ENCODE data around the gene CRIM1. TPM values are rescaled to one million over a fixed set of nuclear protein-coding genes. Genes with fewer than 3 reads are reported as not detected.

CRIM1 gene
- total RNA-seq, 1 donor from 2014 or later: 158 TPM

GRCh38 chr2:36507408-36507812, 151.8 kb downstream of the CRIM1 start:
- H3K27me3 ChIP-seq: no peaks in the 10 kb centered on the region
- no peak for DNase-seq
- H3K9me3 ChIP-seq: no peaks in the 10 kb centered on the region
- ATAC-seq: peak; percentile 95
- H3K27ac ChIP-seq: no peak overlapping the region
- peaks cover 52% of the 10 kb centered on the region for H3K36me3 ChIP-seq
- peak; percentile 73 for TF ChIP-seq CTCF (IDR thresholded peaks at IDR 0.05)
- H3K4me1 ChIP-seq: no peaks in the 10 kb centered on the region
- H3K4me3 ChIP-seq: no peak overlapping the region
- intact Hi-C loops (cut with DNase I): loop anchor here (10.0 kb wide), 1 partner anchor 153 kb away; the partner anchor contains the start of gene CRIM1

- Histone ChIP-seq H3K9me3 (no peaks in the 10 kb centered on the region), H3K4me3 (no peak overlapping the region), H3K27me3 (no peaks in the 10 kb centered on the region), H3K27ac (no peak overlapping the region), H3K36me3 (peaks cover 55% of the 10 kb centered on the region), H3K4me1 (no peaks in the 10 kb centered on the region)
- no peak for DNase-seq
- no peak for TF ChIP-seq CTCF (IDR thresholded peaks at IDR 0.05)
- ATAC-seq: no peak
- intact Hi-C loops (cut with DNase I): loop anchor here (10.0 kb wide), 1 partner anchor 154 kb away; the partner anchor contains the start of gene CRIM1
Measured at GRCh38 chr2:36509075-36509474, 153.5 kb downstream of the CRIM1 start.

- H3K4me1 ChIP-seq: no peaks in the 10 kb centered on the region
- TF ChIP-seq CTCF (IDR thresholded peaks at IDR 0.05): no peak
- H3K9me3 ChIP-seq: no peaks in the 10 kb centered on the region
- intact Hi-C loops (cut with DNase I): no loop called here
- ATAC-seq (peak; percentile 29), DNase-seq (no peak)
- H3K4me3 ChIP-seq: no peak overlapping the region
- peaks cover 76% of the 10 kb centered on the region for H3K36me3 ChIP-seq
- no peaks in the 10 kb centered on the region for H3K27me3 ChIP-seq
- H3K27ac ChIP-seq: no peak overlapping the region
Measured at GRCh38 chr2:36511858-36512603, 156.5 kb downstream of the CRIM1 start.

GRCh38 chr2:36512705-36513104, 157.1 kb downstream of the CRIM1 start:
- Histone ChIP-seq H3K4me3 (no peak overlapping the region), H3K9me3 (no peaks in the 10 kb centered on the region), H3K4me1 (no peaks in the 10 kb centered on the region), H3K27ac (no peak overlapping the region), H3K36me3 (peaks cover 82% of the 10 kb centered on the region), H3K27me3 (no peaks in the 10 kb centered on the region)
- DNase-seq (no peak), ATAC-seq (no peak)
- intact Hi-C loops (cut with DNase I): no loop called here
- no peak for TF ChIP-seq CTCF (IDR thresholded peaks at IDR 0.05)

- no peaks in the 10 kb centered on the region for H3K9me3 ChIP-seq
- no peak overlapping the region for H3K4me3 ChIP-seq
- intact Hi-C loops (cut with DNase I): no loop called here
- peaks cover 89% of the 10 kb centered on the region for H3K36me3 ChIP-seq
- no peaks in the 10 kb centered on the region for H3K4me1 ChIP-seq
- ATAC-seq (no peak), DNase-seq (no peak)
- H3K27me3 ChIP-seq: no peaks in the 10 kb centered on the region
- H3K27ac ChIP-seq: no peak overlapping the region
- TF ChIP-seq CTCF (IDR thresholded peaks at IDR 0.05): no peak
Measured at GRCh38 chr2:36513661-36514060, 158.1 kb downstream of the CRIM1 start.
